Measurements from ENCODE around the gene MLPH.

MLPH gene

GRCh38 chr2:237546040-237546875 lies 59.2 kb downstream of the MLPH start:
- no peak for DNase-seq (ENCODE audit: low read depth)

- DNase-seq (ENCODE audit: low read depth), result no peak
These were observed 59.9 kb downstream of the MLPH start for GRCh38 chr2:237546876-237547395.

GRCh38 chr2:237547841-237548416 lies 60.9 kb downstream of the MLPH start:
- no peak for DNase-seq (ENCODE audit: low read depth)

- DNase-seq (ENCODE audit: low read depth), result no peak
These were observed 62.2 kb downstream of the MLPH start for GRCh38 chr2:237549216-237549615.

GRCh38 chr2:237549643-237550415 lies 62.8 kb downstream of the MLPH start:
- no peak for DNase-seq (ENCODE audit: low read depth)

- DNase-seq (ENCODE audit: low read depth), result no peak
These were observed 64.1 kb downstream of the MLPH start for GRCh38 chr2:237551071-237551574.

GRCh38 chr2:237552908-237553307 lies 65.9 kb downstream of the MLPH start:
- DNase-seq (ENCODE audit: low read depth), result no peak

- no peak for DNase-seq (ENCODE audit: low read depth)
These were observed 66.9 kb downstream of the MLPH start for GRCh38 chr2:237553948-237554347.

- DNase-seq (ENCODE audit: low read depth), result no peak
These were observed 68.5 kb downstream of the MLPH start for GRCh38 chr2:237555560-237555959.

GRCh38 chr2:237556773-237557632 lies 70.0 kb downstream of the MLPH start:
- no peak for DNase-seq (ENCODE audit: low read depth)

- DNase-seq (ENCODE audit: low read depth), result no peak
These were observed 70.6 kb downstream of the MLPH start for GRCh38 chr2:237557633-237558015.

- DNase-seq (ENCODE audit: low read depth), result no peak
These were observed 72.0 kb downstream of the MLPH start for GRCh38 chr2:237558961-237559641.

GRCh38 chr2:237561221-237561620 lies 74.2 kb downstream of the MLPH start:
- no peak for DNase-seq (ENCODE audit: low read depth)

GRCh38 chr2:237563816-237564215 lies 76.8 kb downstream of the MLPH start:
- no peak for DNase-seq (ENCODE audit: low read depth)

GRCh38 chr2:237564526-237565131 lies 77.6 kb downstream of the MLPH start:
- no peak for DNase-seq (ENCODE audit: low read depth)

- no peak for DNase-seq (ENCODE audit: low read depth)
These were observed 78.9 kb downstream of the MLPH start for GRCh38 chr2:237565974-237566373.

- no peak for DNase-seq (ENCODE audit: low read depth)
These were observed 79.6 kb downstream of the MLPH start, which contains the start of gene PRLH for GRCh38 chr2:237566401-237567235. Gene PRLH, plus strand, starts transcription at chr2:237566574. Its CDS starts 0 bp downstream, at chr2:237566574.

- DNase-seq (ENCODE audit: low read depth), result no peak
These were observed 80.4 kb downstream of the MLPH start for GRCh38 chr2:237567276-237568029.

Measured in non-pigmented ciliary epithelial cell (primary cell).